Cardiac fibroblast (primary cell): ENCODE results near the gene SSTR5.

Experiments used
- DNase-seq, 2 donors: peaks; one replicate each; pipeline versions ENCODE4 v3.0.0 to v3.0.0-alpha.2; 2010; ENCODE audit warnings: low read depth in 2 of 2
- H3K4me3 ChIP-seq, 2 donors: replicated peaks in 1 of 2; 1 replicate in 1 of 2; 2 replicates in 1 of 2; pipeline ENCODE4 v1.5.1; 2011; ENCODE audit warnings: low read depth in 2 of 2, low read length in 2 of 2, mild to moderate bottlenecking in 2 of 2, moderate library complexity in 1 of 2
- TF ChIP-seq, protein P1 (sequence below): IDR thresholded peaks from one replicate; pipeline ENCODE4 v1.5.1; 2011; ENCODE audit warnings: low read depth, mild to moderate bottlenecking, low read length, inconsistent platforms

SSTR5 gene

GRCh38 chr16:1106659-1107058 lies 34.1 kb downstream of the SSTR5 start:
- no peak for DNase-seq
- TF ChIP-seq, protein P1, sequence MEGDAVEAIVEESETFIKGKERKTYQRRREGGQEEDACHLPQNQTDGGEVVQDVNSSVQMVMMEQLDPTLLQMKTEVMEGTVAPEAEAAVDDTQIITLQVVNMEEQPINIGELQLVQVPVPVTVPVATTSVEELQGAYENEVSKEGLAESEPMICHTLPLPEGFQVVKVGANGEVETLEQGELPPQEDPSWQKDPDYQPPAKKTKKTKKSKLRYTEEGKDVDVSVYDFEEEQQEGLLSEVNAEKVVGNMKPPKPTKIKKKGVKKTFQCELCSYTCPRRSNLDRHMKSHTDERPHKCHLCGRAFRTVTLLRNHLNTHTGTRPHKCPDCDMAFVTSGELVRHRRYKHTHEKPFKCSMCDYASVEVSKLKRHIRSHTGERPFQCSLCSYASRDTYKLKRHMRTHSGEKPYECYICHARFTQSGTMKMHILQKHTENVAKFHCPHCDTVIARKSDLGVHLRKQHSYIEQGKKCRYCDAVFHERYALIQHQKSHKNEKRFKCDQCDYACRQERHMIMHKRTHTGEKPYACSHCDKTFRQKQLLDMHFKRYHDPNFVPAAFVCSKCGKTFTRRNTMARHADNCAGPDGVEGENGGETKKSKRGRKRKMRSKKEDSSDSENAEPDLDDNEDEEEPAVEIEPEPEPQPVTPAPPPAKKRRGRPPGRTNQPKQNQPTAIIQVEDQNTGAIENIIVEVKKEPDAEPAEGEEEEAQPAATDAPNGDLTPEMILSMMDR = no peak
- no peak overlapping the region for H3K4me3 ChIP-seq

- TF ChIP-seq, protein P1 = no peak
- no peak overlapping the region for H3K4me3 ChIP-seq
- no peak for DNase-seq
Measured at GRCh38 chr16:1107141-1107540, 34.6 kb downstream of the SSTR5 start.

- H3K4me3 ChIP-seq = no peak overlapping the region
- TF ChIP-seq, protein P1 = no peak
- DNase-seq = no peak
Measured at GRCh38 chr16:1107731-1108130, 35.2 kb downstream of the SSTR5 start.

- no peak overlapping the region for H3K4me3 ChIP-seq
- peak in 1 of 2 donors; percentile 26 for DNase-seq
- TF ChIP-seq, protein P1 = no peak
Measured at GRCh38 chr16:1108299-1109252, 36.0 kb downstream of the SSTR5 start.

DNA sequence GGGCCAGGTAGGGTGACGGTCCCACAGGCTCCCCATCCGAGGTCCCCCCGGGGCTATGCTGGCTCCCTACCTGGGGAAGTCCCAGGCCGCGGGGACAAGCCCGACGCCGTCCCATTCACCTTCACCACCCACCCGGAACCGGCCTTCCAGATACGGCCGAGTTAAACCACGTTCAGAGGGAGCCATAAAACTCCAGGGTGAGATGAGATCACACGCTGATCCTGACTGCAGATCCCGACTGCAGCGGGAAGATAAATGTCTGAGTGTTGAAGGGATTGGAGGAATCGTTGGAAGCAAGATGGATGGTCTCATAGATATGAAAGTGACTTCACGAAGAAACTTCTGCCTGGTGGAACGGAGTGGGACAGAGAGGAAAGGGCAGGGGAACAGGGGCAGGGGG lies 37.1 kb downstream of the SSTR5 start:
- no peak for DNase-seq
- TF ChIP-seq, protein P1 = no peak
- no peak overlapping the region for H3K4me3 ChIP-seq

DNA sequence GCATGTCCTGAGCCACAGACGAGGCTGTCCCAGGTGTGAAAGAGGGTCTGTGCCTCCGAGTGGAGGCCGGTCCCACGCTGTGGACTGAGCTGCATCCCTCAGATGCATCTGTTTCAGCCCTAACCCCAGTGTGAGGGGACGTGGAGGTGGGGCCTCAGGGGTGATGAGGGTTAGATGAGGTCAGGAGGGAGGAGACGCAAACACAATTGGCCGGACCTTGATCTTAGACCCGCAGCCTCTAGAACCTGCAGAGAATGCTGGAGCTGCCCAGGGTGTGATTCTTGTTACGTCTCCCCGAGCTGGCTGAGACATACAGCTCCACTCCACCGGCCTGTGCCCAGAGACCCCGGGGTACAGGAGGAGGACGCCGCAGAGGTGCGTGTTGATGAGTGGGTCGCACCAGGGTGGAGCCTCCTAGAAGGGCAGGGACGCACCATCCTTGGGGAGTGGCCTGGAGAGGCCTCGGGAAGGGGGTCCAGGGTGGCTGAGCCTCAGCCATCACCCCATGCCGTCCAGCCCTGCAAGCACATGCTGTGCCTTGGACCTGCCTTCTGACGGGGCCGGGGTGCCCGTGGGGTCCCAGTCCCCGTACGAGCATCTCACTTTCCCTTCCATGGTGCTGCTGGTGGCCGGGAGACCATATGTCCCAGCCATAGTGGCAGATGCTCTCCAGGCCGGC lies 40.1 kb downstream of the SSTR5 start:
- no peak overlapping the region for H3K4me3 ChIP-seq
- TF ChIP-seq, protein P1 = no peak
- DNase-seq = no peak
